ENCODE data around the gene SSRP1.

SSRP1 gene

GRCh38 chr11:57359896-57360690 lies 24.4 kb upstream of the SSRP1 start:
- DNase-seq (ENCODE audit: low spot score), result no peak

- no peak for DNase-seq (ENCODE audit: low spot score)
Observed at GRCh38 chr11:57359396-57359795, 23.7 kb upstream of the SSRP1 start.

GRCh38 chr11:57358991-57359390 lies 23.3 kb upstream of the SSRP1 start:
- DNase-seq (ENCODE audit: low spot score), result no peak

GRCh38 chr11:57358543-57358961 lies 22.9 kb upstream of the SSRP1 start:
- DNase-seq (ENCODE audit: low spot score), result no peak

GRCh38 chr11:57357856-57358255 lies 22.2 kb upstream of the SSRP1 start:
- DNase-seq (ENCODE audit: low spot score), result no peak

GRCh38 chr11:57357310-57357709 lies 21.6 kb upstream of the SSRP1 start:
- no peak for DNase-seq (ENCODE audit: low spot score)

- no peak for DNase-seq (ENCODE audit: low spot score)
Observed at GRCh38 chr11:57356268-57356667, 20.6 kb upstream of the SSRP1 start.

GRCh38 chr11:57354699-57355098 lies 19.0 kb upstream of the SSRP1 start:
- DNase-seq (ENCODE audit: low spot score), result no peak

GRCh38 chr11:57353852-57354251 lies 18.2 kb upstream of the SSRP1 start:
- DNase-seq (ENCODE audit: low spot score), result no peak

- no peak for DNase-seq (ENCODE audit: low spot score)
Observed at GRCh38 chr11:57353446-57353845, 17.8 kb upstream of the SSRP1 start.

- DNase-seq (ENCODE audit: low spot score), result no peak
Observed at GRCh38 chr11:57353036-57353435, 17.3 kb upstream of the SSRP1 start.

- peak; percentile 66 for DNase-seq (ENCODE audit: low spot score)
Observed at GRCh38 chr11:57349491-57350274, 14.0 kb upstream of the SSRP1 start.

- DNase-seq (ENCODE audit: low spot score), result no peak
Observed at GRCh38 chr11:57348636-57349313, 13.1 kb upstream of the SSRP1 start.

- DNase-seq (ENCODE audit: low spot score), result no peak
Observed at GRCh38 chr11:57348052-57348451, 12.4 kb upstream of the SSRP1 start.

GRCh38 chr11:57347336-57347735 lies 11.6 kb upstream of the SSRP1 start:
- no peak for DNase-seq (ENCODE audit: low spot score)

- peak; percentile 66 for DNase-seq (ENCODE audit: low spot score)
Observed at GRCh38 chr11:57345555-57346211, 10.0 kb upstream of the SSRP1 start.

GRCh38 chr11:57344826-57345225 lies 9.1 kb upstream of the SSRP1 start:
- DNase-seq (ENCODE audit: low spot score), result no peak

GRCh38 chr11:57343825-57344224 lies 8.1 kb upstream of the SSRP1 start:
- DNase-seq (ENCODE audit: low spot score), result no peak

GRCh38 chr11:57342702-57343101 lies 7.0 kb upstream of the SSRP1 start:
- DNase-seq (ENCODE audit: low spot score), result no peak

GRCh38 chr11:57341250-57341808 lies 5.6 kb upstream of the SSRP1 start:
- DNase-seq (ENCODE audit: low spot score), result no peak

- DNase-seq (ENCODE audit: low spot score), result peak; percentile 69
Observed at GRCh38 chr11:57340039-57340615, 4.4 kb upstream of the SSRP1 start.

GRCh38 chr11:57339328-57339727 lies 3.6 kb upstream of the SSRP1 start:
- no peak for DNase-seq (ENCODE audit: low spot score)
